Upper lobe of left lung (tissue), 6 donors: ENCODE data around the gene MRAP2. TPM values are rescaled to one million over a fixed set of nuclear protein-coding genes. Genes with fewer than 3 reads are reported as not detected.

Experiments used
- ATAC-seq, 2 donors: fragments of 200-7000 bp; cut with Tn5 transposase; one replicate each; pipeline ENCODE4 v1.9.1; 2022; ENCODE audit warnings: mild to moderate bottlenecking in 2 of 2, moderate library complexity in 2 of 2; ENCODE audit not compliant: low FRiP score in 2 of 2
- DNase-seq, 2 donors: peaks; one replicate each; pipeline ENCODE4 v3.0.0-alpha.2; 2019 to 2020
- H3K27ac ChIP-seq, 4 donors: fragments of 200-600 bp; sonication (generic); one replicate each; pipeline ENCODE4 v1.5.1; 2016 to 2019
- H3K27me3 ChIP-seq, 4 donors: fragments of 200-600 bp; sonication (generic); one replicate each; pipeline ENCODE4 v1.5.1; 2017 to 2019
- H3K36me3 ChIP-seq, 4 donors: fragments of 200-600 bp; sonication (generic); one replicate each; pipeline ENCODE4 v1.5.1; 2016 to 2019
- H3K4me1 ChIP-seq, 4 donors: fragments of 200-600 bp; sonication (generic); one replicate each; pipeline ENCODE4 v1.5.1; 2018 to 2019
- H3K4me3 ChIP-seq, 4 donors: fragments of 200-600 bp; sonication (generic); one replicate each; pipeline ENCODE4 v1.5.1; 2017 to 2019; ENCODE audit warnings: mild to moderate bottlenecking in 2 of 4, moderate library complexity in 1 of 4
- H3K9me3 ChIP-seq, 4 donors: fragments of 200-600 bp; sonication (generic); one replicate each; pipeline ENCODE4 v1.5.1; 2018 to 2019
- CTCF ChIP-seq, 6 experiments: fragments of 450-650 bp in 4 of 6; fragments of 200-600 bp in 2 of 6; sonication (generic) in 2 of 6; IDR thresholded peaks; one replicate each; pipeline ENCODE4 v1.5.1; 2016 to 2019; ENCODE audit warnings: antibody characterized with exemption in 6 of 6
- EP300 ChIP-seq, 4 donors: sonication (generic); formaldehyde crosslinking; IDR thresholded peaks; one replicate each; pipeline ENCODE4 v1.5.1; 2017; ENCODE audit warnings: antibody characterized with exemption in 4 of 4, control low read depth in 2 of 4
- POLR2A ChIP-seq, 4 donors: fragments of 450-650 bp; IDR thresholded peaks; one replicate each; pipeline ENCODE4 v1.5.1; 2016 to 2017; ENCODE audit warnings: antibody characterized with exemption in 4 of 4, mild to moderate bottlenecking in 2 of 4
- POLR2AphosphoS5 ChIP-seq, 2 donors: sonication (generic); formaldehyde crosslinking; IDR thresholded peaks; one replicate each; pipeline ENCODE4 v1.5.1; 2017; ENCODE audit warnings: antibody characterized with exemption in 2 of 2
- WGBS, 2 donors: methylation state at CpG; one replicate each; pipeline ENCODE4 v1.1.5; 2017 to 2018; 5-methylcytosine and 5-hydroxymethylcytosine counted together
- total RNA-seq, 6 donors: library from RNA; depleted of rRNA in 4 of 6; stranded (reverse); fragments of >200 nt in 4 of 6; gene quantifications; one replicate each; pipeline versions ENCODE4 v1.1.0 to v1.2.1, GENCODE V29; 2016 to 2021
- donor health status: DM: no; HTN: no; CAD: no; lungs with moderate emphysema.
- donor health status: DM: no; HTN: yes; CAD: no; lungs with severe emphysema.

Gene MRAP2
- total RNA-seq, 6 donors from 2014 or later, result 0.40 to 3.1 (median 1.4) TPM; not detected in 1

- ATAC-seq (no peak), DNase-seq (no peak)
- H3K27ac ChIP-seq, result no peak overlapping the region
- no peaks in the 10 kb centered on the region for H3K27me3 ChIP-seq
- no peak overlapping the region for H3K4me3 ChIP-seq
- 100% methylated on average over 1 of the region's 1 CpG for WGBS, 2 donors
- H3K9me3 ChIP-seq, result no peaks in the 10 kb centered on the region
- no peak for TF ChIP-seq CTCF (IDR thresholded peaks at IDR 0.05)
- TF ChIP-seq EP300 (IDR thresholded peaks at IDR 0.05), result no peak
- TF ChIP-seq POLR2A (IDR thresholded peaks at IDR 0.05), result no peak
- no peak for TF ChIP-seq POLR2AphosphoS5 (IDR thresholded peaks at IDR 0.05)
- H3K36me3 ChIP-seq, result no peaks in the 10 kb centered on the region
- H3K4me1 ChIP-seq, result no peaks in the 10 kb centered on the region
These were observed 15.0 kb upstream of the MRAP2 start for GRCh38 chr6:84018453-84019061.

GRCh38 chr6:84019141-84019841 is 14.3 kb upstream of the MRAP2 start:
- no peak overlapping the region for H3K4me3 ChIP-seq
- no peak for TF ChIP-seq POLR2AphosphoS5 (IDR thresholded peaks at IDR 0.05)
- no peak for TF ChIP-seq POLR2A (IDR thresholded peaks at IDR 0.05)
- TF ChIP-seq CTCF (IDR thresholded peaks at IDR 0.05), result no peak
- no peak for TF ChIP-seq EP300 (IDR thresholded peaks at IDR 0.05)
- H3K4me1 ChIP-seq, result no peaks in the 10 kb centered on the region
- ATAC-seq (no peak), DNase-seq (no peak)
- 45 to 47% methylated on average over 19 to 20 of the region's 28 CpGs for whole genome bisulfite sequencing, 2 donors
- no peaks in the 10 kb centered on the region for H3K27me3 ChIP-seq
- no peak overlapping the region for H3K27ac ChIP-seq
- H3K9me3 ChIP-seq, result no peaks in the 10 kb centered on the region
- no peaks in the 10 kb centered on the region for H3K36me3 ChIP-seq

DNA sequence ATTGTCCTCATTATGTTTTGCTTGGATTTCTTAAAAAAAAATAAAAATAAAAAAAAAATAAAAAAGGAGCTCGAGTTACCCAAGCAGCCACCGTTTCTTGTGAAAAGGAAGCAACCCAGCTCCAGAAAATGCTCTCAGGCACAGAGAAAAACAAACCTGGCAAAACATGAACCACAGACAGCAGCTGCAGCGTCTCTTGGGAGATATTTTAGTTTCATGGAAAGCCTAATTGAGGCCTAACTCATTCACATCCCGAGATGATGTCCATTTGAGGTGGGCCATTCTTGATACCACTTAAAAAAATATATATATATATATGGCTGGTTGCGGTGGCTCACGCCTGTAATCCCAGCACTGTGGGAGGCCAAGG is 13.7 kb upstream of the MRAP2 start:
- H3K9me3 ChIP-seq, result no peaks in the 10 kb centered on the region
- no peaks in the 10 kb centered on the region for H3K4me1 ChIP-seq
- H3K27ac ChIP-seq, result no peak overlapping the region
- ATAC-seq, result no peak
- no peak for DNase-seq
- no peaks in the 10 kb centered on the region for H3K27me3 ChIP-seq
- WGBS, 2 donors, result 61 to 65% methylated on average over 6 of the region's 6 CpGs
- TF ChIP-seq POLR2A (IDR thresholded peaks at IDR 0.05) (no peak), CTCF (IDR thresholded peaks at IDR 0.05) (no peak), EP300 (IDR thresholded peaks at IDR 0.05) (no peak), POLR2AphosphoS5 (IDR thresholded peaks at IDR 0.05) (no peak)
- no peaks in the 10 kb centered on the region for H3K36me3 ChIP-seq
- no peak overlapping the region for H3K4me3 ChIP-seq

- ATAC-seq, result no peak
- Histone ChIP-seq H3K4me3 (no peak overlapping the region), H3K27me3 (no peaks in the 10 kb centered on the region), H3K9me3 (no peaks in the 10 kb centered on the region), H3K4me1 (no peaks in the 10 kb centered on the region), H3K36me3 (no peaks in the 10 kb centered on the region), H3K27ac (no peak overlapping the region)
- DNase-seq, result no peak
- TF ChIP-seq CTCF (IDR thresholded peaks at IDR 0.05) (no peak), POLR2AphosphoS5 (IDR thresholded peaks at IDR 0.05) (no peak), POLR2A (IDR thresholded peaks at IDR 0.05) (no peak), EP300 (IDR thresholded peaks at IDR 0.05) (no peak)
- WGBS, 2 donors, result 92 to 93% methylated on average over 2 of the region's 2 CpGs
These were observed 11.9 kb upstream of the MRAP2 start for GRCh38 chr6:84021625-84022024.

- no peak for DNase-seq
- WGBS, 2 donors, result 50 to 58% methylated on average over 5 of the region's 5 CpGs
- H3K27ac ChIP-seq, result no peak overlapping the region
These were observed 6.8 kb upstream of the MRAP2 start for GRCh38 chr6:84026721-84027164.

More at GRCh38 chr6:84026721-84027164, 6.8 kb upstream of the MRAP2 start:
- TF ChIP-seq EP300 (IDR thresholded peaks at IDR 0.05) (no peak), POLR2A (IDR thresholded peaks at IDR 0.05) (no peak), POLR2AphosphoS5 (IDR thresholded peaks at IDR 0.05) (no peak), CTCF (IDR thresholded peaks at IDR 0.05) (no peak)
- Histone ChIP-seq H3K4me1 (no peaks in the 10 kb centered on the region), H3K4me3 (no peak overlapping the region), H3K9me3 (no peaks in the 10 kb centered on the region), H3K27me3 (no peaks in the 10 kb centered on the region), H3K36me3 (no peaks in the 10 kb centered on the region)
- no peak for ATAC-seq
